WTC11 (cell line): ENCODE results near the gene FADD. TPM values are rescaled to one million over a fixed set of nuclear protein-coding genes. Genes with fewer than 3 reads are reported as not detected.

Experiments used
- ATAC-seq: fragments of 200-7000 bp; cut with Tn5 transposase; 2 replicates; pipeline ENCODE4 v1.10.0; 2021; ENCODE audit warnings: mild to moderate bottlenecking, moderate library complexity
- CTCF ChIA-PET: fragments of 300-600 bp; sonication (Branson Sonifier 250); formaldehyde crosslinking; loops from one replicate; lab custom pipeline; 2021; ENCODE audit warnings: antibody characterized with exemption; lab: Charles Lee
- POLR2A ChIA-PET: fragments of 350-600 bp; sonication (Branson Sonifier 250); formaldehyde crosslinking; loops from one replicate; lab custom pipeline; 2021; ENCODE audit warnings: antibody characterized with exemption; lab: Charles Lee
- DNase-seq: peaks from one replicate; pipeline ENCODE4 v3.0.0; 2021; ENCODE audit warnings: low spot score
- H3K27ac Mint-ChIP-seq: 2 replicates; pipeline ENCODE4 v1.8.0; 2021; ENCODE audit warnings: mixed read lengths
- H3K27me3 Mint-ChIP-seq: 2 replicates; pipeline ENCODE4 v1.8.0; 2021; ENCODE audit warnings: low read depth, mild to moderate bottlenecking, moderate library complexity, mixed read lengths
- H3K36me3 Mint-ChIP-seq: 2 replicates; pipeline ENCODE4 v1.8.0; 2021; ENCODE audit warnings: mixed read lengths
- H3K4me1 Mint-ChIP-seq: 2 replicates; pipeline ENCODE4 v1.8.0; 2022; ENCODE audit warnings: mixed read lengths
- H3K4me3 Mint-ChIP-seq: 2 replicates; pipeline ENCODE4 v1.8.0; 2021; ENCODE audit warnings: mild to moderate bottlenecking, moderate library complexity, mixed read lengths
- H3K9me3 Mint-ChIP-seq: 2 replicates; pipeline ENCODE4 v1.8.0; 2021; ENCODE audit warnings: mixed read lengths
- ATF1 ChIP-seq: sonication (generic); formaldehyde crosslinking; IDR thresholded peaks from 2 replicates; pipeline ENCODE4 v1.8.1; 2023; ENCODE audit warnings: mild to moderate bottlenecking, moderate library complexity, missing genetic modification reagents
- CREM ChIP-seq: sonication (generic); formaldehyde crosslinking; IDR thresholded peaks from 2 replicates; pipeline ENCODE4 v1.8.1; 2022; ENCODE audit warnings: mild to moderate bottlenecking, missing genetic modification reagents, moderate library complexity
- ELF4 ChIP-seq: sonication (generic); formaldehyde crosslinking; IDR thresholded peaks from 2 replicates; pipeline ENCODE4 v1.8.1; 2022; ENCODE audit warnings: low read depth, mild to moderate bottlenecking, moderate library complexity, missing genetic modification reagents
- EMX1 ChIP-seq: fragments of 250-450 bp; sonication (Bioruptor Pico); IDR thresholded peaks from 2 replicates; pipeline ENCODE4 v1.8.0; 2021; ENCODE audit warnings: mild to moderate bottlenecking
- FOXK1 ChIP-seq: sonication (generic); formaldehyde crosslinking; IDR thresholded peaks from 2 replicates; pipeline ENCODE4 v1.8.0; 2022; ENCODE audit warnings: mild to moderate bottlenecking, moderate library complexity, missing genetic modification reagents
- GTF2I ChIP-seq: fragments of 250-450 bp; sonication (Bioruptor Pico); conservative IDR thresholded peaks from 2 replicates; pipeline ENCODE4 v1.4.0; 2021; ENCODE audit warnings: mild to moderate bottlenecking
- JUN ChIP-seq: sonication (generic); formaldehyde crosslinking; IDR thresholded peaks from 2 replicates; pipeline ENCODE4 v1.8.0; 2023; ENCODE audit warnings: mild to moderate bottlenecking, missing genetic modification reagents
- MXD4 ChIP-seq: fragments of 250-450 bp; sonication (Bioruptor Pico); IDR thresholded peaks from 2 replicates; pipeline ENCODE4 v1.8.0; 2021; ENCODE audit warnings: mild to moderate bottlenecking, moderate library complexity, borderline replicate concordance
- SMAD3 ChIP-seq: sonication (generic); formaldehyde crosslinking; IDR thresholded peaks from 2 replicates; pipeline ENCODE4 v1.8.0; 2022; ENCODE audit warnings: missing genetic modification reagents, mild to moderate bottlenecking, borderline replicate concordance
- TEAD1 ChIP-seq: sonication (generic); formaldehyde crosslinking; IDR thresholded peaks from 2 replicates; pipeline ENCODE4 v1.8.0; 2022; ENCODE audit warnings: mild to moderate bottlenecking, missing genetic modification reagents
- ZBTB21 ChIP-seq: sonication (generic); formaldehyde crosslinking; IDR thresholded peaks from 2 replicates; pipeline ENCODE4 v1.8.1; 2023; ENCODE audit warnings: mild to moderate bottlenecking, missing genetic modification reagents, borderline replicate concordance
- ZNF121 ChIP-seq: sonication (generic); formaldehyde crosslinking; IDR thresholded peaks from 2 replicates; pipeline ENCODE4 v1.8.0; 2023; ENCODE audit warnings: missing genetic modification reagents
- ZNF263 ChIP-seq: sonication (generic); formaldehyde crosslinking; IDR thresholded peaks from 2 replicates; pipeline ENCODE4 v1.8.1; 2022; ENCODE audit warnings: low read depth, mild to moderate bottlenecking, moderate library complexity, missing genetic modification reagents
- ZNF317 ChIP-seq: sonication (generic); formaldehyde crosslinking; IDR thresholded peaks from 2 replicates; pipeline ENCODE4 v1.8.1; 2023; ENCODE audit warnings: low read depth, mild to moderate bottlenecking, moderate library complexity, missing genetic modification reagents, borderline replicate concordance
- total RNA-seq: library from RNA; stranded (reverse); gene quantifications from 3 replicates; pipeline ENCODE4 v1.2.3, GENCODE V29; 2021
- TF ChIP-seq, protein P1 (sequence below): fragments of 250-450 bp; sonication (Bioruptor Pico); IDR thresholded peaks from 2 replicates; pipeline ENCODE4 v1.9.0; 2021; ENCODE audit warnings: mild to moderate bottlenecking
- TF ChIP-seq, protein P2 (sequence below): sonication (generic); formaldehyde crosslinking; conservative IDR thresholded peaks from 2 replicates; pipeline ENCODE4 v1.8.1; 2022; ENCODE audit warnings: mild to moderate bottlenecking, missing genetic modification reagents
- TF ChIP-seq, protein P3 (sequence below): fragments of 250-450 bp; sonication (Bioruptor Pico); IDR thresholded peaks from 2 replicates; pipeline ENCODE4 v2.1.2; 2022; ENCODE audit warnings: mild to moderate bottlenecking, moderate library complexity
- TF ChIP-seq, protein P4 (sequence below): fragments of 250-450 bp; sonication (Bioruptor Pico); IDR thresholded peaks from 2 replicates; pipeline ENCODE4 v1.8.0; 2021; ENCODE audit warnings: mild to moderate bottlenecking

FADD gene
- total RNA-seq, 1 experiment from 2014 or later, result 49.0 TPM

DNA sequence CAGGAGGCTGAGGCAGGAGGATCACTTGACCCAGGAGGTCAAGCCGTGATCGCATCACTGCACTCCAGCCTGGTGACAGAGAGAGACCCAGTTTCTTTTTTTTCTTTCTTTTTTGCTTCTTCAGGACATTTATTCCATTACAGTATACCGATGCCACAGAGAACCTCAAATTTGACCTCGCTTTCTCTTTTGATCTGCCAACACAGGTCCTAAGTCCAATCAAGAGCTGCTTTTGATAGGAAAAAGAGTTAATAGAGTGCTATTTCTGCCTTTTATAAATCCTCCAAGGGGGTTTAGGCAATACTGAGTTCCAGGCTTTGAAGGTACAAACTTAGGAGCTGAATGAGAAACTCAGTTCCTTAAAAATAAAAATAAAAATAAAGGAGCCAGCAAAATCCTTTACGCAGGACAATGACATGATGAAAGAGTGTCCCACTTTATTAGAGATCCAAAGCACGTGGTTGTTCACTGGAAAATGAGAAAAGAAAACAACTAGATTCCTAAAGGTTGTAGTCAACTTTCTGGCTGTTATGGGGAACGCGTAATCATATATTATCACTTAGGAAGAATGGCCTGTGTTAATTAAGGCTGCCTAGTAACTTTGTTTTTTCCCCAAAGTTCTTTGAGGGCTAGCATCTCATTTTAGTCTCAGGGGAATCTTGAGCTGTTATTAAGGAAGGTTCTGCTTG lies 27.2 kb downstream of the FADD start:
- Mint-ChIP-seq H3K9me3 (0 out of 2 replicates have a peak, but pooled peaks cover 5% of the 10 kb centered on the region), H3K27me3 (no peaks in the 10 kb centered on the region)
- TF ChIP-seq EMX1 (CRISPR knock-in tag) (no peak), JUN (CRISPR knock-in tag) (no peak), MXD4 (CRISPR knock-in tag) (no peak), SMAD3 (CRISPR knock-in tag) (no peak), CREM (no peak), ZBTB21 (CRISPR knock-in tag) (no peak), ZNF317 (CRISPR knock-in tag) (no peak), ELF4 (no peak), ATF1 (CRISPR knock-in tag) (no peak)
- TF ChIP-seq, all 79 proteins: peak for 0
- H3K4me1 Mint-ChIP-seq, result peaks cover 21% of the 10 kb centered on the region
- no peaks in the 10 kb centered on the region for H3K36me3 Mint-ChIP-seq
- no peak for ATAC-seq
- ChIA-PET CTCF (no interaction called here), POLR2A (interaction anchor here (0.6 kb wide), 1 partner anchor 22 kb away, joined by 5 read pairs; no protein-coding TSS in a partner anchor)
- DNase-seq, result no peak
- H3K27ac Mint-ChIP-seq, result no peak overlapping the region
- no peak overlapping the region for H3K4me3 Mint-ChIP-seq

DNA sequence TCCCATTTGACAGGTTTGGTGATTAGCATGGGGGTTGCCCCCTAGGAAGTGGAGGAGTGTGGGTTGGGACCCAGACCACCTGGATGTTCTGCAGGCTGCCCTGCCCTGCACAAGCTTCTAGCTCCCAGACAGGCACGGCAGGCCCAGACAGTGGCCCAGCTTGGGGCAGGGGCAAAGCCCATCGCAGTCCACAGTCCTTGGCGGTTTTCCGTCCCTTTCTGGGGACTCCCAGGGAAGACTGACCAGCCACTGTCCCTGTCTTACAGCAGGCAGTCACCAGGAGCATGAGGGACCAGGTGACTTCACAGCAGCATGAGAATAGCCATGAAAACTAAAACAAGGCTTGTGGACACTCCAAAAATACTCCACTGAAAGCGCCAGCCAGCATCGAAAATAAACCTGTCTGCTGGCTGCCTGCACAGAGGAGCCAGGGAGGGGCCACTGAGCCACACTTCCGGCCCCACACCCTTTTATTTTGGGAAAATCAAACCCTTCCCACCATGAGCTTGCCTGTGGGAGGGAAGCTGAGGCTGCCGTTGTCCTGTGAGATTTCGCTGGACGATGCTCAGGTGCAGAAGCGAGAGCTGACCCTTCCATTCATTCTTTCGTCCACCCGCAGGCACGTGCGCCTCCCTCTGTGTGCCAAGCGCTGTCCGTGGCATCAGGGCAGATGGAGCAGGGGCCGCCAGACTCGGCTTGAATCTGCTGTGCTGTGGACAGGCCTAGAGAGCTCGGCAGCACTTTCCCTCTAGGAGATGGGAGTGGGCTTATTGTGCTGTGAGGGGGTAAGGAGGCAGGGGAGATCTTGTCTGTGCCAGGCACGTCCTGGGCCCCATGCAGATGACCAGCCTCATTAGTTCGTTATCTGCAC lies 28.0 kb downstream of the FADD start:
- ChIA-PET POLR2A (no interaction called here), CTCF (no interaction called here)
- ATAC-seq (no peak), DNase-seq (no peak)
- no peak overlapping the region for H3K4me3 Mint-ChIP-seq
- no peaks in the 10 kb centered on the region for H3K36me3 Mint-ChIP-seq
- no peak for TF ChIP-seq GTF2I (CRISPR knock-in tag)
- TF ChIP-seq, protein P1, sequence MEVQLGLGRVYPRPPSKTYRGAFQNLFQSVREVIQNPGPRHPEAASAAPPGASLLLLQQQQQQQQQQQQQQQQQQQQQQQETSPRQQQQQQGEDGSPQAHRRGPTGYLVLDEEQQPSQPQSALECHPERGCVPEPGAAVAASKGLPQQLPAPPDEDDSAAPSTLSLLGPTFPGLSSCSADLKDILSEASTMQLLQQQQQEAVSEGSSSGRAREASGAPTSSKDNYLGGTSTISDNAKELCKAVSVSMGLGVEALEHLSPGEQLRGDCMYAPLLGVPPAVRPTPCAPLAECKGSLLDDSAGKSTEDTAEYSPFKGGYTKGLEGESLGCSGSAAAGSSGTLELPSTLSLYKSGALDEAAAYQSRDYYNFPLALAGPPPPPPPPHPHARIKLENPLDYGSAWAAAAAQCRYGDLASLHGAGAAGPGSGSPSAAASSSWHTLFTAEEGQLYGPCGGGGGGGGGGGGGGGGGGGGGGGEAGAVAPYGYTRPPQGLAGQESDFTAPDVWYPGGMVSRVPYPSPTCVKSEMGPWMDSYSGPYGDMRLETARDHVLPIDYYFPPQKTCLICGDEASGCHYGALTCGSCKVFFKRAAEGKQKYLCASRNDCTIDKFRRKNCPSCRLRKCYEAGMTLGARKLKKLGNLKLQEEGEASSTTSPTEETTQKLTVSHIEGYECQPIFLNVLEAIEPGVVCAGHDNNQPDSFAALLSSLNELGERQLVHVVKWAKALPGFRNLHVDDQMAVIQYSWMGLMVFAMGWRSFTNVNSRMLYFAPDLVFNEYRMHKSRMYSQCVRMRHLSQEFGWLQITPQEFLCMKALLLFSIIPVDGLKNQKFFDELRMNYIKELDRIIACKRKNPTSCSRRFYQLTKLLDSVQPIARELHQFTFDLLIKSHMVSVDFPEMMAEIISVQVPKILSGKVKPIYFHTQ (CRISPR knock-in tag), result no peak
- TF ChIP-seq TEAD1 (CRISPR knock-in tag), result no peak
- TF ChIP-seq, protein P2, sequence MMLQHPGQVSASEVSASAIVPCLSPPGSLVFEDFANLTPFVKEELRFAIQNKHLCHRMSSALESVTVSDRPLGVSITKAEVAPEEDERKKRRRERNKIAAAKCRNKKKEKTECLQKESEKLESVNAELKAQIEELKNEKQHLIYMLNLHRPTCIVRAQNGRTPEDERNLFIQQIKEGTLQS (CRISPR knock-in tag), result no peak
- no peak for TF ChIP-seq ZNF263 (CRISPR knock-in tag)
- TF ChIP-seq, protein P3, sequence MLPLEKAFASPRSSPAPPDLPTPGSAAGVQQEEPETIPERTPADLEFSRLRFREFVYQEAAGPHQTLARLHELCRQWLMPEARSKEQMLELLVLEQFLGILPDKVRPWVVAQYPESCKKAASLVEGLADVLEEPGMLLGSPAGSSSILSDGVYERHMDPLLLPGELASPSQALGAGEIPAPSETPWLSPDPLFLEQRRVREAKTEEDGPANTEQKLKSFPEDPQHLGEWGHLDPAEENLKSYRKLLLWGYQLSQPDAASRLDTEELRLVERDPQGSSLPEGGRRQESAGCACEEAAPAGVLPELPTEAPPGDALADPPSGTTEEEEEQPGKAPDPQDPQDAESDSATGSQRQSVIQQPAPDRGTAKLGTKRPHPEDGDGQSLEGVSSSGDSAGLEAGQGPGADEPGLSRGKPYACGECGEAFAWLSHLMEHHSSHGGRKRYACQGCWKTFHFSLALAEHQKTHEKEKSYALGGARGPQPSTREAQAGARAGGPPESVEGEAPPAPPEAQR (CRISPR knock-in tag), result no peak
- TF ChIP-seq ZNF121 (CRISPR knock-in tag), result no peak
- TF ChIP-seq, protein P4, sequence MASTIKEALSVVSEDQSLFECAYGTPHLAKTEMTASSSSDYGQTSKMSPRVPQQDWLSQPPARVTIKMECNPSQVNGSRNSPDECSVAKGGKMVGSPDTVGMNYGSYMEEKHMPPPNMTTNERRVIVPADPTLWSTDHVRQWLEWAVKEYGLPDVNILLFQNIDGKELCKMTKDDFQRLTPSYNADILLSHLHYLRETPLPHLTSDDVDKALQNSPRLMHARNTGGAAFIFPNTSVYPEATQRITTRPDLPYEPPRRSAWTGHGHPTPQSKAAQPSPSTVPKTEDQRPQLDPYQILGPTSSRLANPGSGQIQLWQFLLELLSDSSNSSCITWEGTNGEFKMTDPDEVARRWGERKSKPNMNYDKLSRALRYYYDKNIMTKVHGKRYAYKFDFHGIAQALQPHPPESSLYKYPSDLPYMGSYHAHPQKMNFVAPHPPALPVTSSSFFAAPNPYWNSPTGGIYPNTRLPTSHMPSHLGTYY (CRISPR knock-in tag), result no peak
- no peak for TF ChIP-seq FOXK1
- no peaks in the 10 kb centered on the region for H3K27me3 Mint-ChIP-seq
- H3K9me3 Mint-ChIP-seq, result 0 out of 2 replicates have a peak, but pooled peaks cover 5% of the 10 kb centered on the region
- peaks cover 13% of the 10 kb centered on the region for H3K4me1 Mint-ChIP-seq
- H3K27ac Mint-ChIP-seq, result no peak overlapping the region
